OCI-LY7 (cell line): ENCODE data around the gene TCP11L2. TPM values are rescaled to one million over a fixed set of nuclear protein-coding genes. Genes with fewer than 3 reads are reported as not detected.
A peak's percentile ranks its signal among the peaks of the same experiment; 100 is the strongest.
"Not testable (repeated sequence)": the region's sequence is repeated elsewhere in the genome, so short reads cannot be mapped to it uniquely, and the experiment has no call there.

ENCODE experiments used
- BruUV-seq: library from RNA; stranded (reverse); fragments of 400-500 nt; replicated peaks from 2 replicates; lab custom pipeline; 2021; lab: Mats Ljungman, UMichigan
- CTCF ChIA-PET: fragments of 300-600 bp; sonication (Branson Sonifier 250); formaldehyde crosslinking; loops from one replicate; lab custom pipeline; 2022; ENCODE audit warnings: antibody characterized with exemption; ENCODE audit not compliant: unreplicated experiment; lab: Charles Lee
- POLR2A ChIA-PET: fragments of 300-600 bp; sonication (Branson Sonifier 250); formaldehyde crosslinking; loops from one replicate; lab custom pipeline; 2022; ENCODE audit warnings: antibody characterized with exemption; lab: Charles Lee
- DNase-seq: peaks from one replicate; pipeline ENCODE4 v3.0.0-alpha.2; 2015; ENCODE audit warnings: low spot score
- H2AFZ ChIP-seq: fragments of 200-600 bp; sonication (generic), shearing (Covaris generic); 2 replicates; pipeline ENCODE4 v1.6.1; 2014; ENCODE audit warnings: mild to moderate bottlenecking, antibody characterized with exemption, low read length, moderate library complexity
- H3K27ac ChIP-seq: fragments of 200-600 bp; sonication (generic); 2 replicates; pipeline ENCODE4 v1.5.1; 2014; ENCODE audit warnings: mixed run types, low read depth, mild to moderate bottlenecking, moderate library complexity, low read length, inconsistent platforms; ENCODE audit not compliant: poor library complexity, severe bottlenecking
- H3K36me3 ChIP-seq: fragments of 200-600 bp; sonication (generic); 2 replicates; pipeline ENCODE4 v1.6.1; 2014; ENCODE audit warnings: mild to moderate bottlenecking, antibody characterized with exemption, low read length, moderate library complexity, mixed read lengths; ENCODE audit not compliant: insufficient read depth
- H3K4me1 ChIP-seq: fragments of 200-600 bp; sonication (generic); 2 replicates; pipeline ENCODE4 v1.5.1; 2014; ENCODE audit warnings: mild to moderate bottlenecking, low read length; ENCODE audit not compliant: insufficient read depth, poor library complexity, severe bottlenecking
- H3K4me2 ChIP-seq: fragments of 200-600 bp; sonication (generic); 2 replicates; pipeline ENCODE4 v1.6.1; 2014; ENCODE audit warnings: mild to moderate bottlenecking, low read length
- H3K4me3 ChIP-seq: fragments of 200-600 bp; sonication (generic); 2 replicates; pipeline ENCODE4 v1.5.1; 2014; ENCODE audit warnings: mild to moderate bottlenecking, low read depth, low read length; ENCODE audit not compliant: poor library complexity, severe bottlenecking
- H3K79me2 ChIP-seq: fragments of 200-600 bp; sonication (generic); 2 replicates; pipeline ENCODE4 v1.6.1; 2016; ENCODE audit warnings: low read depth, mild to moderate bottlenecking, low read length, moderate library complexity, mixed read lengths; ENCODE audit not compliant: insufficient read depth
- H3K9me2 ChIP-seq: fragments of 200-600 bp; sonication (generic); 2 replicates; pipeline ENCODE4 v1.6.1; 2016; ENCODE audit warnings: mild to moderate bottlenecking, low read length, mixed read lengths; ENCODE audit not compliant: insufficient read depth
- H3K9me3 ChIP-seq: fragments of 200-600 bp; sonication (generic); 2 replicates; pipeline ENCODE4 v1.6.1; 2014; ENCODE audit warnings: mild to moderate bottlenecking, mixed run types, low read length, mixed read lengths
- H4K20me1 ChIP-seq: fragments of 200-600 bp; sonication (generic); 2 replicates; pipeline ENCODE4 v1.6.1; 2014; ENCODE audit warnings: mild to moderate bottlenecking, antibody characterized with exemption, low read length, moderate library complexity, mixed read lengths; ENCODE audit not compliant: insufficient read depth
- EZH2phosphoT487 ChIP-seq: fragments of 200-600 bp; sonication (generic); IDR thresholded peaks from 2 replicates; pipeline ENCODE4 v1.6.1; 2018; ENCODE audit warnings: low read depth, borderline replicate concordance, mild to moderate bottlenecking, mixed run types, antibody characterized with exemption, low read length, moderate library complexity, mixed read lengths
- intact Hi-C: fragments of 100-400 bp; cut with micrococcal nuclease; formaldehyde crosslinking; loops from one replicate; pipeline ENCODE4 v1.10.0; 2022; ENCODE audit not compliant: unreplicated experiment
- total RNA-seq, 2 experiments: library from RNA; depleted of rRNA in 1 of 2; stranded (reverse); fragments of >200 nt in 1 of 2; shearing (Covaris generic) in 1 of 2; gene quantifications; 2 replicates each; pipeline ENCODE4 v1.2.3, GENCODE V29; 2014 to 2022
- TF ChIP-seq, protein P1 (sequence below): fragments of 200-600 bp; sonication (generic); conservative IDR thresholded peaks from 2 replicates; pipeline ENCODE4 v1.5.1; 2014; ENCODE audit warnings: mild to moderate bottlenecking, antibody characterized with exemption, low read length, moderate library complexity, mixed read lengths

TCP11L2 gene
- total RNA-seq, 2 experiments from 2014 or later: 1.8 to 9.8 TPM

DNA sequence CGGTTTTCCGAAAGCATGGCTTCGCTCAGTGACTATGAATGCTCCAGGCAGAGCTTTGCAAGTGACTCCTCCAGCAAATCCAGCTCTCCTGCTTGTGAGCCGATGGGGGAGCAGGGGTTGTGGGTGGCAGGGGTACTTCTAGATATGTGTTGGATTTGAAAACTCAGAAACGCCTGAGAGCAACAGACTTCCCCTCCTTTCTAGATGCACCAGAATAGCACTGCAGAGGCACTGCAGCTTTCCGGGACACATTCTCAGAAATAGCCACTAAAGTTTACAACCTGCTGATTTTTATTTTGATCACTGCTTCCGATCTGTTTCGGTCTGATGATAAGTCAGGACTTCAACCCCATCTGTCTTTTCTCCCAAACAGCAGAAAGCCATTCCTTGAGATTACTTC, 8.6 kb downstream of the TCP11L2 start:
- intact Hi-C loops: no loop called here
- TF ChIP-seq EZH2phosphoT487: no peak
- TF ChIP-seq, protein P1, sequence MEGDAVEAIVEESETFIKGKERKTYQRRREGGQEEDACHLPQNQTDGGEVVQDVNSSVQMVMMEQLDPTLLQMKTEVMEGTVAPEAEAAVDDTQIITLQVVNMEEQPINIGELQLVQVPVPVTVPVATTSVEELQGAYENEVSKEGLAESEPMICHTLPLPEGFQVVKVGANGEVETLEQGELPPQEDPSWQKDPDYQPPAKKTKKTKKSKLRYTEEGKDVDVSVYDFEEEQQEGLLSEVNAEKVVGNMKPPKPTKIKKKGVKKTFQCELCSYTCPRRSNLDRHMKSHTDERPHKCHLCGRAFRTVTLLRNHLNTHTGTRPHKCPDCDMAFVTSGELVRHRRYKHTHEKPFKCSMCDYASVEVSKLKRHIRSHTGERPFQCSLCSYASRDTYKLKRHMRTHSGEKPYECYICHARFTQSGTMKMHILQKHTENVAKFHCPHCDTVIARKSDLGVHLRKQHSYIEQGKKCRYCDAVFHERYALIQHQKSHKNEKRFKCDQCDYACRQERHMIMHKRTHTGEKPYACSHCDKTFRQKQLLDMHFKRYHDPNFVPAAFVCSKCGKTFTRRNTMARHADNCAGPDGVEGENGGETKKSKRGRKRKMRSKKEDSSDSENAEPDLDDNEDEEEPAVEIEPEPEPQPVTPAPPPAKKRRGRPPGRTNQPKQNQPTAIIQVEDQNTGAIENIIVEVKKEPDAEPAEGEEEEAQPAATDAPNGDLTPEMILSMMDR: no peak
- ChIA-PET CTCF (no interaction called here), POLR2A (no interaction called here)
- 0 out of 2 replicates have a peak overlapping the region, but pooled peaks have one; percentile 21 for H2AFZ ChIP-seq
- H3K4me2 ChIP-seq: peak overlapping the region; percentile 32; the same call in 1 of the 2 replicates
- no peaks in the 10 kb centered on the region for H3K9me2 ChIP-seq
- no peaks in the 10 kb centered on the region for H4K20me1 ChIP-seq
- no peaks in the 10 kb centered on the region for H3K36me3 ChIP-seq
- no peaks in the 10 kb centered on the region for H3K79me2 ChIP-seq
- no TSS peak for BruUV-seq
- H3K27ac ChIP-seq: no peak overlapping the region
- H3K4me3 ChIP-seq: no peak overlapping the region
- peaks cover 21% of the 10 kb centered on the region for H3K4me1 ChIP-seq
- H3K9me3 ChIP-seq: no peaks in the 10 kb centered on the region
- no peak for DNase-seq

GRCh38 chr12:106313413-106313812, 10.9 kb downstream of the TCP11L2 start:
- H2AFZ ChIP-seq, H3K79me2 ChIP-seq, CTCF ChIA-PET, intact Hi-C loops, H3K9me2 ChIP-seq, H3K27ac ChIP-seq, H4K20me1 ChIP-seq, H3K9me3 ChIP-seq, H3K4me3 ChIP-seq, H3K36me3 ChIP-seq, DNase-seq, H3K4me2 ChIP-seq, BruUV-seq: not testable (repeated sequence)
- POLR2A ChIA-PET: interaction anchor here (0.6 to 0.7 kb wide), 2 partner anchors 21 to 656 kb away, joined by 4 to 8 read pairs; no protein-coding TSS in a partner anchor
- peaks cover 11% of the 10 kb centered on the region for H3K4me1 ChIP-seq

DNA sequence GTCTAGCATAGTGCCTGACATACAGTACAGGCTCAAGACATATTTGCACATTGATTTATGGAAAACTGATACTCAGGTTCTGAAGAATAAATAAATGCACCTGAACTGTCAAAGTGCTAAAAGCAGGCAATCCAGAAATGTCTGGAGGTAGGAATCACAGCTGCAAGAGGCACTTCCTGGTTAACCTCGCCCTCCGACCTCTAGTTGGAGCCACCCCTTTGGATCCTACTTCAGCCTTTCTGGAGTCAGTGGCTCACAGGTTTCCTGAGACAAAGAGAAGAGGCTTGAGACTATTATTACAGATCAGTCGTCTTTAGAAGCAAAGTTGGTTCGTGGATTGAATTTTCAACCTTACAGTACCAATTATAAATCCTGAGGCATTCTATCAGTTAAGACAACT, 13.0 kb downstream of the TCP11L2 start:
- Histone ChIP-seq H3K27ac (no peak overlapping the region), H3K79me2 (no peaks in the 10 kb centered on the region), H3K4me3 (no peak overlapping the region), H2AFZ (peak overlapping the region; percentile 59; the same call in 1 of the 2 replicates), H3K9me3 (no peaks in the 10 kb centered on the region), H4K20me1 (no peaks in the 10 kb centered on the region), H3K36me3 (no peaks in the 10 kb centered on the region), H3K9me2 (no peaks in the 10 kb centered on the region), H3K4me2 (no peak overlapping the region), H3K4me1 (peaks cover 11% of the 10 kb centered on the region)
- no TSS peak for BruUV-seq
- intact Hi-C loops: no loop called here
- TF ChIP-seq EZH2phosphoT487: no peak
- TF ChIP-seq, protein P1: peak; percentile 42
- no peak for DNase-seq
- ChIA-PET CTCF (interaction anchor here (1.2 kb wide), 1 partner anchor 18 kb away, joined by 4 read pairs; no protein-coding TSS in a partner anchor), POLR2A (no interaction called here)
